OCI-LY1 (cell line): ENCODE measurements around the gene CDC7.

ENCODE experiments used
- H2AFZ ChIP-seq: fragments of 200-600 bp; sonication (generic), shearing (Covaris generic); 2 replicates; pipeline ENCODE4 v1.6.0; 2014; ENCODE audit warnings: antibody characterized with exemption, mild to moderate bottlenecking, low read length
- H3F3A ChIP-seq: fragments of 200-600 bp; sonication (generic), shearing (Covaris generic); 2 replicates; pipeline ENCODE4 v1.6.0; 2014; ENCODE audit warnings: mild to moderate bottlenecking, antibody characterized with exemption, low read length, moderate library complexity; ENCODE audit not compliant: insufficient read depth
- H3K27ac ChIP-seq: fragments of 200-600 bp; sonication (generic); 2 replicates; pipeline ENCODE4 v1.5.1; 2014; ENCODE audit warnings: low read length, mixed run types, mild to moderate bottlenecking, low read depth; ENCODE audit not compliant: poor library complexity, severe bottlenecking
- H3K27me3 ChIP-seq: fragments of 200-600 bp; sonication (generic); 2 replicates; pipeline ENCODE4 v1.6.0; 2014; ENCODE audit warnings: antibody characterized with exemption, mild to moderate bottlenecking, low read length, moderate library complexity; ENCODE audit not compliant: insufficient read depth
- H3K36me3 ChIP-seq: fragments of 200-600 bp; sonication (generic); 2 replicates; pipeline ENCODE4 v1.6.1; 2014; ENCODE audit warnings: mild to moderate bottlenecking, antibody characterized with exemption, low read length, moderate library complexity, mixed read lengths; ENCODE audit not compliant: insufficient read depth
- H3K4me1 ChIP-seq: fragments of 200-600 bp; sonication (generic); 2 replicates; pipeline ENCODE4 v1.5.1; 2014; ENCODE audit warnings: mild to moderate bottlenecking, low read length, moderate library complexity; ENCODE audit not compliant: insufficient read depth, severe bottlenecking
- H3K4me2 ChIP-seq: fragments of 200-600 bp; sonication (generic), shearing (Covaris generic); 2 replicates; pipeline ENCODE4 v1.6.1; 2014; ENCODE audit warnings: low read length
- H3K4me3 ChIP-seq: fragments of 200-600 bp; sonication (generic); 2 replicates; pipeline ENCODE4 v1.5.1; 2014; ENCODE audit warnings: low read length, low read depth, mild to moderate bottlenecking, mixed read lengths; ENCODE audit not compliant: poor library complexity, severe bottlenecking
- H3K79me2 ChIP-seq: fragments of 200-600 bp; shearing (Covaris generic); 2 replicates; pipeline ENCODE4 v1.6.1; 2016; ENCODE audit warnings: mixed run types, low read length, mixed read lengths; ENCODE audit not compliant: insufficient read depth
- H3K9ac ChIP-seq: fragments of 200-600 bp; sonication (generic), shearing (Covaris generic); 2 replicates; pipeline ENCODE4 v1.6.1; 2014; ENCODE audit warnings: mild to moderate bottlenecking, low read length, mixed read lengths
- H3K9me2 ChIP-seq: fragments of 200-600 bp; sonication (generic), shearing (Covaris generic); 2 replicates; pipeline ENCODE4 v1.6.1; 2014; ENCODE audit warnings: low read depth, mild to moderate bottlenecking, low read length, mixed read lengths
- H3K9me3 ChIP-seq: fragments of 200-600 bp; shearing (Covaris generic); 2 replicates; pipeline ENCODE4 v1.6.1; 2014; ENCODE audit warnings: low read length, mixed read lengths
- H4K20me1 ChIP-seq: fragments of 200-600 bp; sonication (generic), shearing (Covaris generic); 2 replicates; pipeline ENCODE4 v1.6.0; 2016; ENCODE audit warnings: mild to moderate bottlenecking, low read length; ENCODE audit not compliant: insufficient read depth
- EZH2 ChIP-seq: fragments of 200-600 bp; sonication (generic), shearing (Covaris generic); IDR thresholded peaks from 2 replicates; pipeline ENCODE4 v1.8.0; 2017; ENCODE audit warnings: borderline replicate concordance, mixed run types, mild to moderate bottlenecking, antibody characterized with exemption, low read length, moderate library complexity, mixed read lengths
- TF ChIP-seq, protein P1 (sequence below): fragments of 200-600 bp; sonication (generic), shearing (Covaris generic); IDR thresholded peaks from 2 replicates; pipeline ENCODE4 v1.5.1; 2017; ENCODE audit warnings: mild to moderate bottlenecking, antibody characterized with exemption, low read length, moderate library complexity, mixed read lengths

The CDC7 gene

DNA sequence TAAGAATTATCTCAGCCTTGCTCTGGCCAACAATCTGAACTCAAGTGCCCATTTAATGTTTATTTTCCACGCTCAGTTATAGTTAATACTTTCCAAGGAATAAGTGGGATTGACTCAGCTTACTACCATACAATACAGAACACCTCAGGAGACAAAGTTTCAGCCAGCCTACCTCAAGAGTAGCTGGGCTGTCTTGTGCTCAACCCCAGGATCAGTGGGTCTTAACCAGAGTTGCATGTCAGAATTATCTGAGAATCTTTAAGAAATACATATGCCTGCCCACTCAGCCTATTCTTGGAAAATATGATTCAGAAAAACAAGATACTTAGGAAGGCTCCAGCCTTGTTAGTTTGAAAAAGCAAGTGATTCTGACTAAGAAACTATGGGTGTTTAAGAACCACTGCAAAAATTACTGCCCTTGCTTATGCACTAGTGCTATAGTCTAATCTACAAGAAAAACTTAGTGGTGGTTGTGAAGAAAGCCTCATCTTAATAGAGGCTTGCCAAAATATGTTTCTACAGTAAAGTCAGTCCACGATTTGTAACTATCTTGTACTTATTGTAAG is 20.4 kb downstream of the CDC7 start:
- Histone ChIP-seq H3K4me2 (no peak overlapping the region), H3F3A (no peaks in the 10 kb centered on the region), H2AFZ (no peak overlapping the region), H3K9me3 (no peaks in the 10 kb centered on the region), H3K4me3 (no peak overlapping the region), H3K4me1 (no peaks in the 10 kb centered on the region), H3K9me2 (no peaks in the 10 kb centered on the region), H4K20me1 (no peaks in the 10 kb centered on the region), H3K27me3 (no peaks in the 10 kb centered on the region), H3K27ac (no peak overlapping the region), H3K79me2 (no peaks in the 10 kb centered on the region), H3K36me3 (peaks cover 49% of the 10 kb centered on the region), H3K9ac (no peak overlapping the region)
- no peak for TF ChIP-seq EZH2
- TF ChIP-seq, protein P1, sequence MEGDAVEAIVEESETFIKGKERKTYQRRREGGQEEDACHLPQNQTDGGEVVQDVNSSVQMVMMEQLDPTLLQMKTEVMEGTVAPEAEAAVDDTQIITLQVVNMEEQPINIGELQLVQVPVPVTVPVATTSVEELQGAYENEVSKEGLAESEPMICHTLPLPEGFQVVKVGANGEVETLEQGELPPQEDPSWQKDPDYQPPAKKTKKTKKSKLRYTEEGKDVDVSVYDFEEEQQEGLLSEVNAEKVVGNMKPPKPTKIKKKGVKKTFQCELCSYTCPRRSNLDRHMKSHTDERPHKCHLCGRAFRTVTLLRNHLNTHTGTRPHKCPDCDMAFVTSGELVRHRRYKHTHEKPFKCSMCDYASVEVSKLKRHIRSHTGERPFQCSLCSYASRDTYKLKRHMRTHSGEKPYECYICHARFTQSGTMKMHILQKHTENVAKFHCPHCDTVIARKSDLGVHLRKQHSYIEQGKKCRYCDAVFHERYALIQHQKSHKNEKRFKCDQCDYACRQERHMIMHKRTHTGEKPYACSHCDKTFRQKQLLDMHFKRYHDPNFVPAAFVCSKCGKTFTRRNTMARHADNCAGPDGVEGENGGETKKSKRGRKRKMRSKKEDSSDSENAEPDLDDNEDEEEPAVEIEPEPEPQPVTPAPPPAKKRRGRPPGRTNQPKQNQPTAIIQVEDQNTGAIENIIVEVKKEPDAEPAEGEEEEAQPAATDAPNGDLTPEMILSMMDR: no peak

GRCh38 chr1:91523482-91523881 is 22.8 kb downstream of the CDC7 start:
- Histone ChIP-seq H3K4me2 (no peak overlapping the region), H3K4me3 (no peak overlapping the region), H3F3A (no peaks in the 10 kb centered on the region), H3K79me2 (no peaks in the 10 kb centered on the region), H3K27me3 (no peaks in the 10 kb centered on the region), H3K4me1 (no peaks in the 10 kb centered on the region), H3K9ac (no peak overlapping the region), H3K9me2 (no peaks in the 10 kb centered on the region), H3K9me3 (no peaks in the 10 kb centered on the region), H4K20me1 (no peaks in the 10 kb centered on the region), H3K27ac (no peak overlapping the region), H3K36me3 (peaks cover 27% of the 10 kb centered on the region; the same call in 1 of the 2 replicates), H2AFZ (no peak overlapping the region)
- no peak for TF ChIP-seq EZH2
- TF ChIP-seq, protein P1: no peak

DNA sequence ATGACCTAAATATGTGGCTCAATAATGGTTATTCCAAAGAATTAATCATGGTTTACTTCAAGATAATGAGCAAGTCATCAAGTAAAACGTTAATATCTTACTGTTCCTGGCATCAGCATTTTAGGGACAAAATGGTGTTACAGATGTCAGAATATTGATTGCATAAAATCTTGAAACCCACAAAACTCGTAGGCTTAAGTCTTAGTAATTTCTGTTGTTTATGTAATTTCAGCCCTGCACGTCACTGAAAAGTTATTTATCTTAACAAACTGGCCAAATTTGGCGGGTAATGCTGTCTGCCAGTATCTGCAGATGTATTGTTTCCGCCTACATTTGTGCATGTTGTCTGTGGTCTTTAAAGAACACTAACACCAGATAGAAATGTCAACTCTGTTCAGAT is 25.8 kb downstream of the CDC7 start:
- Histone ChIP-seq H3K79me2 (no peaks in the 10 kb centered on the region), H3K9me2 (no peaks in the 10 kb centered on the region), H3K4me1 (no peaks in the 10 kb centered on the region), H3F3A (no peaks in the 10 kb centered on the region), H3K27ac (no peak overlapping the region), H3K36me3 (peaks cover 22% of the 10 kb centered on the region; the same call in 1 of the 2 replicates), H2AFZ (no peak overlapping the region), H3K27me3 (no peaks in the 10 kb centered on the region), H3K9me3 (no peaks in the 10 kb centered on the region), H3K4me2 (no peak overlapping the region), H3K9ac (no peak overlapping the region), H4K20me1 (no peaks in the 10 kb centered on the region), H3K4me3 (no peak overlapping the region)
- TF ChIP-seq, protein P1: no peak
